HepG2 (cell line): ENCODE data around the gene TMCC1. TPM values are rescaled to one million over a fixed set of nuclear protein-coding genes. Genes with fewer than 3 reads are reported as not detected.

Experiments used
- ARNT2 ChIP-seq: sonication (generic); formaldehyde crosslinking; IDR thresholded peaks from 2 replicates; pipeline ENCODE4 v1.8.0; 2022; ENCODE audit warnings: mild to moderate bottlenecking, low read depth, missing genetic modification reagents, moderate library complexity
- ATF1 ChIP-seq: IDR thresholded peaks from 2 replicates; pipeline ENCODE4 v1.6.1; 2016; ENCODE audit warnings: mild to moderate bottlenecking, control low read depth
- FIP1L1 ChIP-seq: fragments of 200-400 bp; formaldehyde crosslinking; IDR thresholded peaks from 2 replicates; pipeline ENCODE4 v1.6.1; 2018; ENCODE audit warnings: low read depth, mild to moderate bottlenecking, low read length, moderate library complexity, borderline replicate concordance; ENCODE audit not compliant: insufficient read depth
- HDAC6 ChIP-seq: fragments of 200-600 bp; sonication (generic); IDR thresholded peaks from 2 replicates; pipeline ENCODE4 v1.7.0; 2017; ENCODE audit warnings: mild to moderate bottlenecking, antibody characterized with exemption, low read length, low read depth
- NFE2 ChIP-seq: sonication (generic); formaldehyde crosslinking; IDR thresholded peaks from 2 replicates; pipeline ENCODE4 v1.4.0; 2020; ENCODE audit warnings: missing genetic modification reagents
- NFE2L2 ChIP-seq: fragments of 150-350 bp; IDR thresholded peaks from 2 replicates; pipeline ENCODE4 v1.6.1; 2014; ENCODE audit warnings: low read length
- NFIB ChIP-seq: sonication (generic); formaldehyde crosslinking; IDR thresholded peaks from 2 replicates; pipeline ENCODE4 v1.9.0; 2021; ENCODE audit warnings: missing genetic modification reagents, mild to moderate bottlenecking, borderline replicate concordance
- NFKB2 ChIP-seq: sonication (generic); formaldehyde crosslinking; IDR thresholded peaks from 2 replicates; pipeline ENCODE4 v1.4.0; 2020; ENCODE audit warnings: missing genetic modification reagents, borderline replicate concordance
- PHF8 ChIP-seq: sonication (generic); formaldehyde crosslinking; IDR thresholded peaks from 2 replicates; pipeline ENCODE4 v1.5.0; 2020; ENCODE audit warnings: missing genetic modification reagents
- TAF15 ChIP-seq: fragments of 200-400 bp; formaldehyde crosslinking; IDR thresholded peaks from one replicate; pipeline ENCODE4 v1.6.1; 2018; ENCODE audit warnings: mild to moderate bottlenecking, low read depth, low read length; ENCODE audit not compliant: poor library complexity, severe bottlenecking
- YY1 ChIP-seq: IDR thresholded peaks from 2 replicates; pipeline ENCODE4 v1.6.1; 2011; ENCODE audit warnings: low read length, low read depth, moderate library complexity, mild to moderate bottlenecking; ENCODE audit not compliant: insufficient read depth, insufficient replicate concordance
- ZC3H4 ChIP-seq: sonication (generic); formaldehyde crosslinking; IDR thresholded peaks from 2 replicates; pipeline ENCODE4 v1.4.0; 2020; ENCODE audit warnings: missing genetic modification reagents, borderline replicate concordance
- ZFP90 ChIP-seq: sonication (generic); formaldehyde crosslinking; IDR thresholded peaks from 2 replicates; pipeline ENCODE4 v1.8.0; 2022; ENCODE audit warnings: missing genetic modification reagents, mild to moderate bottlenecking, inconsistent platforms, borderline replicate concordance
- ZKSCAN1 ChIP-seq: fragments of 150-350 bp; IDR thresholded peaks from 2 replicates; pipeline ENCODE4 v1.6.1; 2014; ENCODE audit warnings: low read length
- ZNF10 ChIP-seq: sonication (generic); formaldehyde crosslinking; IDR thresholded peaks from 2 replicates; pipeline ENCODE4 v1.4.0; 2020; ENCODE audit warnings: mild to moderate bottlenecking, low read depth, missing genetic modification reagents, borderline replicate concordance
- ZNF251 ChIP-seq: sonication (generic); formaldehyde crosslinking; IDR thresholded peaks from 2 replicates; pipeline ENCODE4 v1.9.0; 2021; ENCODE audit warnings: mild to moderate bottlenecking, missing genetic modification reagents
- ZNF3 ChIP-seq: IDR thresholded peaks from 2 replicates; pipeline ENCODE4 v1.7.0; 2017; ENCODE audit warnings: inconsistent platforms
- ZNF468 ChIP-seq: sonication (generic); formaldehyde crosslinking; IDR thresholded peaks from 2 replicates; pipeline ENCODE4 v1.8.0; 2022; ENCODE audit warnings: mild to moderate bottlenecking, moderate library complexity, missing genetic modification reagents
- ZNF549 ChIP-seq: sonication (generic); formaldehyde crosslinking; IDR thresholded peaks from 2 replicates; pipeline ENCODE4 v1.5.0; 2020; ENCODE audit warnings: missing genetic modification reagents
- ZNF569 ChIP-seq: sonication (generic); formaldehyde crosslinking; IDR thresholded peaks from 2 replicates; pipeline ENCODE4 v1.5.0; 2020; ENCODE audit warnings: mild to moderate bottlenecking, missing genetic modification reagents, moderate library complexity, borderline replicate concordance
- polyA plus RNA-seq, 8 experiments: library from polyadenylated mRNA; depleted of rRNA in 3 of 8; stranded (reverse) in 7 of 8; unstranded in 1 of 8; fragments of >200 nt; fragmentation: Illumina TruSeq in 4 of 8; extraction: Trizol in 4 of 8; gene quantifications; 2 replicates each; pipeline versions ENCODE4 v1.2.1 to v1.2.3, GENCODE V29; 2011 to 2016; ENCODE audit warnings: low read depth in 4 of 8, missing spikeins in 1 of 8, mixed read lengths in 1 of 8; ENCODE audit not compliant: insufficient read depth in 1 of 8
- total RNA-seq, 5 experiments: library from RNA; depleted of rRNA; stranded (reverse); fragments of >200 nt; fragmentation: Illumina TruSeq; extraction: Trizol; gene quantifications; 2 replicates each; pipeline ENCODE4 v1.2.3, GENCODE V29; 2016; ENCODE audit warnings: low read depth in 1 of 5
- TF ChIP-seq, protein P1 (sequence below): sonication (generic); formaldehyde crosslinking; IDR thresholded peaks from 2 replicates; pipeline ENCODE4 v1.5.1; 2020; ENCODE audit warnings: mild to moderate bottlenecking, missing genetic modification reagents, moderate library complexity
- TF ChIP-seq, protein P2 (sequence below): sonication (generic); formaldehyde crosslinking; conservative IDR thresholded peaks from 2 replicates; pipeline ENCODE4 v1.4.0; 2020; ENCODE audit warnings: missing genetic modification reagents
- TF ChIP-seq, protein P3 (sequence below): conservative IDR thresholded peaks from 2 replicates; pipeline ENCODE4 v1.6.1; 2018; ENCODE audit warnings: missing genetic modification reagents

Gene TMCC1
- total and polyA plus RNA-seq, 2 of the 13 experiments (the other 11 are each of a cell fraction or from before 2014, with no cell fraction given) = 12.1 to 264 TPM

DNA sequence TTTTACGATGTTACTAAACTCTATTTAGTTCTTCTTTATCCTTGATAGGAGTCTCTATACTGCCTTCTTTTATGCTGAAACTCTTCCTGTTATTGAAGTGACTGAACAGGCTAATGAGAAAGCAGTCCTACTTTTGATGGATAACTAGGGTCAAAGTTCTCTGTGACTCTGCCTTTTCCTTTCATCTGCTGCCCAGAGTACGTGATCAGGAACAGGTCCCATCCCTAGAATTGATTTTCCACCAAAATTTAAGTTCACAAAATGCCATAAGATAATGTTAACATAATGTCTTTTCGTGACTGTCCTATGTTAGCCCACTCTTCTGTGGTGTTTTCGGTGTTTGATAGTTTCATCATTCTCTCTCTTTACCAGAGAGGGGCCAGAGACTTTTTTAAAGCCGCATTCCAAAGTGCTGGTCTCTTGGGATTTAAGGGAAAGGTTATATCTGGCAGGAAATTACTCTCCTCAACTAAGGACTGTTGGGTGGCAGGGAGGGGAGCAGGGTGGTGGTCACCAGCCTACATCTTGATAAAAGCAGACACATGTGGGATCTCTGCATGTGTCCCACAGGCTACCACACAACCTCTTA is 236.8 kb downstream of the TMCC1 start (continued):
- no peak for TF ChIP-seq PHF8
- no peak for TF ChIP-seq ARNT2 (CRISPR knock-in tag)
- TF ChIP-seq ZNF3 (CRISPR knock-in tag) = no peak
- no peak for TF ChIP-seq ZNF251
- no peak for TF ChIP-seq ZC3H4 (CRISPR knock-in tag)
- no peak for TF ChIP-seq TAF15
- no peak for TF ChIP-seq ZNF549 (CRISPR knock-in tag)
- no peak for TF ChIP-seq FIP1L1
- TF ChIP-seq HDAC6 = no peak
- no peak for TF ChIP-seq NFE2L2
- no peak for TF ChIP-seq NFKB2 (CRISPR knock-in tag)
- TF ChIP-seq ZNF10 = no peak
- TF ChIP-seq YY1 = no peak
- TF ChIP-seq, protein P1, sequence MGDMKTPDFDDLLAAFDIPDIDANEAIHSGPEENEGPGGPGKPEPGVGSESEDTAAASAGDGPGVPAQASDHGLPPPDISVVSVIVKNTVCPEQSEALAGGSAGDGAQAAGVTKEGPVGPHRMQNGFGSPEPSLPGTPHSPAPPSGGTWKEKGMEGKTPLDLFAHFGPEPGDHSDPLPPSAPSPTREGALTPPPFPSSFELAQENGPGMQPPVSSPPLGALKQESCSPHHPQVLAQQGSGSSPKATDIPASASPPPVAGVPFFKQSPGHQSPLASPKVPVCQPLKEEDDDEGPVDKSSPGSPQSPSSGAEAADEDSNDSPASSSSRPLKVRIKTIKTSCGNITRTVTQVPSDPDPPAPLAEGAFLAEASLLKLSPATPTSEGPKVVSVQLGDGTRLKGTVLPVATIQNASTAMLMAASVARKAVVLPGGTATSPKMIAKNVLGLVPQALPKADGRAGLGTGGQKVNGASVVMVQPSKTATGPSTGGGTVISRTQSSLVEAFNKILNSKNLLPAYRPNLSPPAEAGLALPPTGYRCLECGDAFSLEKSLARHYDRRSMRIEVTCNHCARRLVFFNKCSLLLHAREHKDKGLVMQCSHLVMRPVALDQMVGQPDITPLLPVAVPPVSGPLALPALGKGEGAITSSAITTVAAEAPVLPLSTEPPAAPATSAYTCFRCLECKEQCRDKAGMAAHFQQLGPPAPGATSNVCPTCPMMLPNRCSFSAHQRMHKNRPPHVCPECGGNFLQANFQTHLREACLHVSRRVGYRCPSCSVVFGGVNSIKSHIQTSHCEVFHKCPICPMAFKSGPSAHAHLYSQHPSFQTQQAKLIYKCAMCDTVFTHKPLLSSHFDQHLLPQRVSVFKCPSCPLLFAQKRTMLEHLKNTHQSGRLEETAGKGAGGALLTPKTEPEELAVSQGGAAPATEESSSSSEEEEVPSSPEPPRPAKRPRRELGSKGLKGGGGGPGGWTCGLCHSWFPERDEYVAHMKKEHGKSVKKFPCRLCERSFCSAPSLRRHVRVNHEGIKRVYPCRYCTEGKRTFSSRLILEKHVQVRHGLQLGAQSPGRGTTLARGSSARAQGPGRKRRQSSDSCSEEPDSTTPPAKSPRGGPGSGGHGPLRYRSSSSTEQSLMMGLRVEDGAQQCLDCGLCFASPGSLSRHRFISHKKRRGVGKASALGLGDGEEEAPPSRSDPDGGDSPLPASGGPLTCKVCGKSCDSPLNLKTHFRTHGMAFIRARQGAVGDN (CRISPR knock-in tag) = no peak
- TF ChIP-seq ATF1 (CRISPR knock-in tag) = peak; percentile 65; the same call in 1 of the 2 replicates
- TF ChIP-seq NFIB = no peak
- TF ChIP-seq ZNF468 (CRISPR knock-in tag) = no peak
- no peak for TF ChIP-seq ZKSCAN1
- TF ChIP-seq, protein P2, sequence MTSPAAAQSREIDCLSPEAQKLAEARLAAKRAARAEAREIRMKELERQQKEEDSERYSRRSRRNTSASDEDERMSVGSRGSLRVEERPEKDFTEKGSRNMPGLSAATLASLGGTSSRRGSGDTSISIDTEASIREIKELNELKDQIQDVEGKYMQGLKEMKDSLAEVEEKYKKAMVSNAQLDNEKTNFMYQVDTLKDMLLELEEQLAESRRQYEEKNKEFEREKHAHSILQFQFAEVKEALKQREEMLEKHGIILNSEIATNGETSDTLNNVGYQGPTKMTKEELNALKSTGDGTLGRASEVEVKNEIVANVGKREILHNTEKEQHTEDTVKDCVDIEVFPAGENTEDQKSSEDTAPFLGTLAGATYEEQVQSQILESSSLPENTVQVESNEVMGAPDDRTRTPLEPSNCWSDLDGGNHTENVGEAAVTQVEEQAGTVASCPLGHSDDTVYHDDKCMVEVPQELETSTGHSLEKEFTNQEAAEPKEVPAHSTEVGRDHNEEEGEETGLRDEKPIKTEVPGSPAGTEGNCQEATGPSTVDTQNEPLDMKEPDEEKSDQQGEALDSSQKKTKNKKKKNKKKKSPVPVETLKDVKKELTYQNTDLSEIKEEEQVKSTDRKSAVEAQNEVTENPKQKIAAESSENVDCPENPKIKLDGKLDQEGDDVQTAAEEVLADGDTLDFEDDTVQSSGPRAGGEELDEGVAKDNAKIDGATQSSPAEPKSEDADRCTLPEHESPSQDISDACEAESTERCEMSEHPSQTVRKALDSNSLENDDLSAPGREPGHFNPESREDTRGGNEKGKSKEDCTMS (CRISPR knock-in tag) = no peak
- TF ChIP-seq, protein P3, sequence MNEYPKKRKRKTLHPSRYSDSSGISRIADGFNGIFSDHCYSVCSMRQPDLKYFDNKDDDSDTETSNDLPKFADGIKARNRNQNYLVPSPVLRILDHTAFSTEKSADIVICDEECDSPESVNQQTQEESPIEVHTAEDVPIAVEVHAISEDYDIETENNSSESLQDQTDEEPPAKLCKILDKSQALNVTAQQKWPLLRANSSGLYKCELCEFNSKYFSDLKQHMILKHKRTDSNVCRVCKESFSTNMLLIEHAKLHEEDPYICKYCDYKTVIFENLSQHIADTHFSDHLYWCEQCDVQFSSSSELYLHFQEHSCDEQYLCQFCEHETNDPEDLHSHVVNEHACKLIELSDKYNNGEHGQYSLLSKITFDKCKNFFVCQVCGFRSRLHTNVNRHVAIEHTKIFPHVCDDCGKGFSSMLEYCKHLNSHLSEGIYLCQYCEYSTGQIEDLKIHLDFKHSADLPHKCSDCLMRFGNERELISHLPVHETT (CRISPR knock-in tag) = no peak
- no peak for TF ChIP-seq ZNF569 (CRISPR knock-in tag)
- TF ChIP-seq NFE2 (CRISPR knock-in tag) = no peak
- no peak for TF ChIP-seq ZFP90 (CRISPR knock-in tag)
